A673 (cell line): Measurements from ENCODE around the gene VAMP3. TPM values are rescaled to one million over a fixed set of nuclear protein-coding genes. Genes with fewer than 3 reads are reported as not detected.

Source experiments
- BruUV-seq: library from RNA; stranded (reverse); fragments of 400-500 nt; replicated peaks from 2 replicates; lab custom pipeline; 2021; lab: Mats Ljungman, UMichigan
- CTCF ChIA-PET: fragments of 300-600 bp; sonication (Branson Sonifier 250); formaldehyde crosslinking; loops from one replicate; lab custom pipeline; 2022; ENCODE audit warnings: antibody characterized with exemption; lab: Charles Lee
- POLR2A ChIA-PET: fragments of 300-600 bp; sonication (Branson Sonifier 250); formaldehyde crosslinking; loops from one replicate; lab custom pipeline; 2022; ENCODE audit warnings: antibody characterized with exemption; ENCODE audit not compliant: low non-redundant PET; lab: Charles Lee
- DNase-seq: peaks from one replicate; pipeline ENCODE4 v3.0.0-alpha.2; 2015; ENCODE audit warnings: low spot score
- H3K27ac ChIP-seq: fragments of 200-600 bp; sonication (generic); 2 replicates; pipeline ENCODE4 v1.5.1; 2016; ENCODE audit warnings: mixed run types, low read depth, mild to moderate bottlenecking, mixed read lengths, antibody characterized with exemption, low read length; ENCODE audit not compliant: poor library complexity, severe bottlenecking
- H3K27me3 ChIP-seq: fragments of 200-600 bp; sonication (generic); replicated peaks from 2 replicates; pipeline ENCODE4 v1.6.1; 2017; ENCODE audit warnings: mixed run types, low read depth, mild to moderate bottlenecking, mixed read lengths, antibody characterized with exemption, low read length; ENCODE audit not compliant: insufficient read depth, poor library complexity
- H3K36me3 ChIP-seq: fragments of 200-600 bp; sonication (generic); 2 replicates; pipeline ENCODE4 v1.6.1; 2016; ENCODE audit warnings: mixed run types, mild to moderate bottlenecking, mixed read lengths, antibody characterized with exemption, low read length; ENCODE audit not compliant: insufficient read depth, poor library complexity, severe bottlenecking
- H3K4me1 ChIP-seq: fragments of 200-600 bp; sonication (generic); 2 replicates; pipeline ENCODE4 v1.6.1; 2017; ENCODE audit warnings: mixed run types, mild to moderate bottlenecking, mixed read lengths, antibody characterized with exemption, low read length; ENCODE audit not compliant: insufficient read depth, poor library complexity, severe bottlenecking
- H3K4me3 ChIP-seq: fragments of 200-600 bp; sonication (generic); 2 replicates; pipeline ENCODE4 v1.5.1; 2016; ENCODE audit warnings: low read depth, mixed run types, mild to moderate bottlenecking, mixed read lengths, low read length; ENCODE audit not compliant: poor library complexity, severe bottlenecking
- H3K9me3 ChIP-seq: fragments of 200-600 bp; sonication (generic); 2 replicates; pipeline ENCODE4 v1.6.1; 2016; ENCODE audit warnings: mixed run types, low read depth, mild to moderate bottlenecking, mixed read lengths, antibody characterized with exemption, low read length; ENCODE audit not compliant: poor library complexity, severe bottlenecking
- CTCF ChIP-seq: fragments of 300-800, 200-600 bp; sonication (generic); conservative IDR thresholded peaks from 2 replicates; pipeline ENCODE4 v1.5.1; 2017; ENCODE audit warnings: low read depth, mild to moderate bottlenecking, antibody characterized with exemption, low read length, moderate library complexity, mixed read lengths
- EZH2 ChIP-seq: fragments of 200-600 bp; sonication (generic); IDR thresholded peaks from 2 replicates; pipeline ENCODE4 v1.6.1; 2017; ENCODE audit warnings: borderline replicate concordance, low read depth, mild to moderate bottlenecking, mixed read lengths, antibody characterized with exemption, low read length; ENCODE audit not compliant: poor library complexity, severe bottlenecking
- intact Hi-C: fragments of 100-400 bp; cut with micrococcal nuclease; formaldehyde crosslinking; loops from one replicate; pipeline ENCODE4 v1.10.0; 2022; ENCODE audit not compliant: unreplicated experiment
- total RNA-seq: library from RNA; stranded (reverse); gene quantifications from 2 replicates; pipeline ENCODE4 v1.2.3, GENCODE V29; 2021

Gene VAMP3
- total RNA-seq, 1 experiment from 2014 or later: 76.2 TPM

- ChIA-PET CTCF (no interaction called here), POLR2A (no interaction called here)
- H3K27me3 ChIP-seq: peaks cover 5% of the 10 kb centered on the region
- H3K9me3 ChIP-seq: no peaks in the 10 kb centered on the region
- DNase-seq: no peak
- BruUV-seq: no TSS peak
- intact Hi-C loops: no loop called here
- TF ChIP-seq EZH2: no peak
- TF ChIP-seq CTCF: no peak
- no peaks in the 10 kb centered on the region for H3K36me3 ChIP-seq
- H3K27ac ChIP-seq: no peak overlapping the region
- no peak overlapping the region for H3K4me3 ChIP-seq
- H3K4me1 ChIP-seq: no peaks in the 10 kb centered on the region
Measured at GRCh38 chr1:7726623-7727022, 44.5 kb upstream of the VAMP3 start.

GRCh38 chr1:7727809-7728471, 43.2 kb upstream of the VAMP3 start:
- Histone ChIP-seq H3K9me3 (no peaks in the 10 kb centered on the region), H3K27ac (no peak overlapping the region), H3K27me3 (no peaks in the 10 kb centered on the region), H3K4me1 (no peaks in the 10 kb centered on the region), H3K36me3 (no peaks in the 10 kb centered on the region), H3K4me3 (no peak overlapping the region)
- TF ChIP-seq CTCF (no peak), EZH2 (no peak)
- intact Hi-C loops: no loop called here
- BruUV-seq: no TSS peak
- CTCF ChIA-PET: no interaction called here
- POLR2A ChIA-PET: no interaction called here
- no peak for DNase-seq

- Histone ChIP-seq H3K36me3 (no peaks in the 10 kb centered on the region), H3K4me1 (no peaks in the 10 kb centered on the region), H3K27me3 (no peaks in the 10 kb centered on the region), H3K27ac (no peak overlapping the region), H3K9me3 (no peaks in the 10 kb centered on the region), H3K4me3 (no peak overlapping the region)
- DNase-seq: no peak
- no TSS peak for BruUV-seq
- ChIA-PET CTCF (no interaction called here), POLR2A (no interaction called here)
- intact Hi-C loops: no loop called here
- TF ChIP-seq CTCF (no peak), EZH2 (no peak)
Measured at GRCh38 chr1:7729761-7730160, 41.3 kb upstream of the VAMP3 start.
